ENCODE results near the gene VKORC1. TPM values are rescaled to one million over a fixed set of nuclear protein-coding genes. Genes with fewer than 3 reads are reported as not detected.

VKORC1 gene
- total and polyA plus RNA-seq, 4 experiments from 2014 or later = 48.9 to 114 (median 72.5) TPM

GRCh38 chr16:31083081-31083480 is 11.5 kb downstream of the VKORC1 start:
- peaks cover 26% of the 10 kb centered on the region for H3K36me3 ChIP-seq (ENCODE audit: insufficient read depth, low read length)
- H3K4me1 ChIP-seq (ENCODE audit: insufficient read depth, low read length) = peaks cover 10% of the 10 kb centered on the region
- H3K27ac Mint-ChIP-seq = peak overlapping the region in 2 of 7 donors; percentile 41 to 48
- H3K4me1 Mint-ChIP-seq = peaks cover 1 to 29% (median 8%) of the 10 kb centered on the region in 4 donors
- DNase-seq = no peak
- H3K27ac ChIP-seq (ENCODE audit: low read depth, low read length) = no peak overlapping the region
- H3K27me3 ChIP-seq (ENCODE audit: insufficient read depth, low read length) = no peaks in the 10 kb centered on the region
- ChIA-PET CTCF (ENCODE audit: partially characterized antibody) (no interaction called here), POLR2A (ENCODE audit: partially characterized antibody) (interaction anchor here (2.7 kb wide), 1 partner anchor 10 kb away, joined by 12 read pairs; the partner anchor contains the start of genes ZNF646 and ZNF668)
- no peaks in the 10 kb centered on the region for H3K27me3 Mint-ChIP-seq
- no peaks in the 10 kb centered on the region for H3K9me3 Mint-ChIP-seq
- no peak overlapping the region for H3K4me3 ChIP-seq (ENCODE audit: low read length in 2 of 2)
- H3K9me3 ChIP-seq (ENCODE audit: control insufficient read depth in 1 of 2, low read length in 2 of 2) = no peaks in the 10 kb centered on the region
- intact Hi-C loops (cut with micrococcal nuclease) = no loop called here
- H3K4me3 Mint-ChIP-seq = no peak overlapping the region
- peaks cover under 1 to 38% of the 10 kb centered on the region in 2 donors for H3K36me3 Mint-ChIP-seq

- Mint-ChIP-seq H3K9me3 (no peaks in the 10 kb centered on the region), H3K4me1 (peaks cover 1 to 34% (median 8%) of the 10 kb centered on the region in 4 donors), H3K27ac (peak overlapping the region in 2 of 7 donors; percentile 48 to 65), H3K4me3 (no peak overlapping the region), H3K36me3 (peaks cover 6 to 44% of the 10 kb centered on the region in 2 donors), H3K27me3 (no peaks in the 10 kb centered on the region)
- Histone ChIP-seq H3K36me3 (ENCODE audit: insufficient read depth, low read length) (peaks cover 32% of the 10 kb centered on the region), H3K4me3 (ENCODE audit: low read length in 2 of 2) (no peak overlapping the region), H3K4me1 (ENCODE audit: insufficient read depth, low read length) (peaks cover 10% of the 10 kb centered on the region), H3K27ac (ENCODE audit: low read depth, low read length) (no peak overlapping the region), H3K9me3 (ENCODE audit: control insufficient read depth in 1 of 2, low read length in 2 of 2) (no peaks in the 10 kb centered on the region), H3K27me3 (ENCODE audit: insufficient read depth, low read length) (no peaks in the 10 kb centered on the region)
- DNase-seq = no peak
- ChIA-PET CTCF (ENCODE audit: partially characterized antibody) (no interaction called here), POLR2A (ENCODE audit: partially characterized antibody) (no interaction called here)
- intact Hi-C loops (cut with micrococcal nuclease) = no loop called here
These were observed 12.1 kb downstream of the VKORC1 start for GRCh38 chr16:31082368-31083045.

GRCh38 chr16:31081428-31082351 is 12.9 kb downstream of the VKORC1 start:
- Histone ChIP-seq H3K27ac (ENCODE audit: low read depth, low read length) (no peak overlapping the region), H3K9me3 (ENCODE audit: control insufficient read depth in 1 of 2, low read length in 2 of 2) (no peaks in the 10 kb centered on the region), H3K4me3 (ENCODE audit: low read length in 2 of 2) (no peak overlapping the region), H3K27me3 (ENCODE audit: insufficient read depth, low read length) (no peaks in the 10 kb centered on the region), H3K36me3 (ENCODE audit: insufficient read depth, low read length) (peaks cover 40% of the 10 kb centered on the region), H3K4me1 (ENCODE audit: insufficient read depth, low read length) (peaks cover 10% of the 10 kb centered on the region)
- H3K27ac Mint-ChIP-seq = peak overlapping the region in 2 of 7 donors; percentile 44 to 65
- no peaks in the 10 kb centered on the region for H3K9me3 Mint-ChIP-seq
- CTCF ChIA-PET (ENCODE audit: partially characterized antibody) = no interaction called here
- no peaks in the 10 kb centered on the region for H3K27me3 Mint-ChIP-seq
- H3K36me3 Mint-ChIP-seq = peaks cover 6 to 45% of the 10 kb centered on the region in 2 donors
- no peak for DNase-seq
- intact Hi-C loops (cut with micrococcal nuclease) = no loop called here
- peaks cover 1 to 35% (median 8%) of the 10 kb centered on the region in 4 donors for H3K4me1 Mint-ChIP-seq
- H3K4me3 Mint-ChIP-seq = no peak overlapping the region
- POLR2A ChIA-PET (ENCODE audit: partially characterized antibody) = interaction anchor here (1.3 kb wide), 1 partner anchor 99 kb away, joined by 4 read pairs; the partner anchor contains the start of gene FUS

GRCh38 chr16:31080756-31081419 is 13.7 kb downstream of the VKORC1 start:
- H3K4me3 Mint-ChIP-seq = no peak overlapping the region
- H3K9me3 Mint-ChIP-seq = no peaks in the 10 kb centered on the region
- H3K4me3 ChIP-seq (ENCODE audit: low read length in 2 of 2) = no peak overlapping the region
- H3K4me1 ChIP-seq (ENCODE audit: insufficient read depth, low read length) = peaks cover 11% of the 10 kb centered on the region
- POLR2A ChIA-PET (ENCODE audit: partially characterized antibody) = interaction anchor here (1.0 to 1.3 kb wide), 2 partner anchors 99 to 407 kb away, joined by 3 to 4 read pairs; partner anchors contain the start of gene FUS
- H3K9me3 ChIP-seq (ENCODE audit: control insufficient read depth in 1 of 2, low read length in 2 of 2) = no peaks in the 10 kb centered on the region
- DNase-seq = no peak
- H3K4me1 Mint-ChIP-seq = peaks cover 1 to 43% (median 8%) of the 10 kb centered on the region in 4 donors
- no peaks in the 10 kb centered on the region for H3K27me3 ChIP-seq (ENCODE audit: insufficient read depth, low read length)
- no peaks in the 10 kb centered on the region for H3K27me3 Mint-ChIP-seq
- no peak overlapping the region for H3K27ac ChIP-seq (ENCODE audit: low read depth, low read length)
- CTCF ChIA-PET (ENCODE audit: partially characterized antibody) = no interaction called here
- H3K27ac Mint-ChIP-seq = peak overlapping the region in 3 of 7 donors; percentile 60 to 74 (median 64)
- intact Hi-C loops (cut with micrococcal nuclease) = no loop called here
- H3K36me3 Mint-ChIP-seq = peaks cover 6 to 52% of the 10 kb centered on the region in 2 donors
- H3K36me3 ChIP-seq (ENCODE audit: insufficient read depth, low read length) = peaks cover 48% of the 10 kb centered on the region

GRCh38 chr16:31080035-31080629 is 14.5 kb downstream of the VKORC1 start:
- POLR2A ChIA-PET (ENCODE audit: partially characterized antibody) = interaction anchor here (1.0 to 1.3 kb wide), 2 partner anchors 62 to 408 kb away, joined by 3 to 5 read pairs; no protein-coding TSS in a partner anchor
- CTCF ChIA-PET (ENCODE audit: partially characterized antibody) = no interaction called here

GRCh38 chr16:31079342-31079944 is 15.2 kb downstream of the VKORC1 start:
- DNase-seq = no peak
- POLR2A ChIA-PET (ENCODE audit: partially characterized antibody) = interaction anchor here (1.0 to 1.3 kb wide), 2 partner anchors 63 to 409 kb away, joined by 3 to 5 read pairs; no protein-coding TSS in a partner anchor

More at GRCh38 chr16:31080035-31080629, 14.5 kb downstream of the VKORC1 start:
- H3K27ac Mint-ChIP-seq = no peak overlapping the region
- H3K27me3 Mint-ChIP-seq = no peaks in the 10 kb centered on the region
- intact Hi-C loops (cut with micrococcal nuclease) = no loop called here
- H3K36me3 Mint-ChIP-seq = peaks cover 6 to 49% of the 10 kb centered on the region in 2 donors
- peaks cover 19% of the 10 kb centered on the region for H3K4me1 ChIP-seq (ENCODE audit: insufficient read depth, low read length)
- peaks cover 48% of the 10 kb centered on the region for H3K36me3 ChIP-seq (ENCODE audit: insufficient read depth, low read length)
- peaks cover 3 to 51% (median 9%) of the 10 kb centered on the region in 4 donors for H3K4me1 Mint-ChIP-seq
- no peak overlapping the region for H3K27ac ChIP-seq (ENCODE audit: low read depth, low read length)
- H3K27me3 ChIP-seq (ENCODE audit: insufficient read depth, low read length) = no peaks in the 10 kb centered on the region
- H3K4me3 ChIP-seq (ENCODE audit: low read length in 2 of 2) = no peak overlapping the region
- H3K9me3 ChIP-seq (ENCODE audit: control insufficient read depth in 1 of 2, low read length in 2 of 2) = no peaks in the 10 kb centered on the region
- H3K9me3 Mint-ChIP-seq = no peaks in the 10 kb centered on the region
- H3K4me3 Mint-ChIP-seq = no peak overlapping the region
- DNase-seq = no peak

More at GRCh38 chr16:31079342-31079944, 15.2 kb downstream of the VKORC1 start:
- intact Hi-C loops (cut with micrococcal nuclease) = no loop called here
- H3K27me3 Mint-ChIP-seq = no peaks in the 10 kb centered on the region
- H3K27ac Mint-ChIP-seq = peak overlapping the region in 1 of 7 donors; percentile 79
- no peak overlapping the region for H3K4me3 Mint-ChIP-seq
- CTCF ChIA-PET (ENCODE audit: partially characterized antibody) = no interaction called here
- Histone ChIP-seq H3K27me3 (ENCODE audit: insufficient read depth, low read length) (no peaks in the 10 kb centered on the region), H3K27ac (ENCODE audit: low read depth, low read length) (no peak overlapping the region), H3K4me1 (ENCODE audit: insufficient read depth, low read length) (peaks cover 23% of the 10 kb centered on the region), H3K9me3 (ENCODE audit: control insufficient read depth in 1 of 2, low read length in 2 of 2) (no peaks in the 10 kb centered on the region), H3K4me3 (ENCODE audit: low read length in 2 of 2) (no peak overlapping the region), H3K36me3 (ENCODE audit: insufficient read depth, low read length) (peaks cover 48% of the 10 kb centered on the region)
- peaks cover 9 to 58% (median 15%) of the 10 kb centered on the region in 4 donors for H3K4me1 Mint-ChIP-seq
- peaks cover 6 to 55% of the 10 kb centered on the region in 2 donors for H3K36me3 Mint-ChIP-seq
- peaks cover 0 to 2% (median 0%) of the 10 kb centered on the region in 8 donors for H3K9me3 Mint-ChIP-seq
